ENCODE measurements around the gene PKD1. TPM values are rescaled to one million over a fixed set of nuclear protein-coding genes. Genes with fewer than 3 reads are reported as not detected.
A peak's percentile ranks its signal among the peaks of the same experiment; 100 is the strongest.

PKD1 gene
- total and polyA plus RNA-seq, 2 donors (not counting 1 experiment from before 2014, with no cell fraction given) = 100 to 116 TPM

DNA sequence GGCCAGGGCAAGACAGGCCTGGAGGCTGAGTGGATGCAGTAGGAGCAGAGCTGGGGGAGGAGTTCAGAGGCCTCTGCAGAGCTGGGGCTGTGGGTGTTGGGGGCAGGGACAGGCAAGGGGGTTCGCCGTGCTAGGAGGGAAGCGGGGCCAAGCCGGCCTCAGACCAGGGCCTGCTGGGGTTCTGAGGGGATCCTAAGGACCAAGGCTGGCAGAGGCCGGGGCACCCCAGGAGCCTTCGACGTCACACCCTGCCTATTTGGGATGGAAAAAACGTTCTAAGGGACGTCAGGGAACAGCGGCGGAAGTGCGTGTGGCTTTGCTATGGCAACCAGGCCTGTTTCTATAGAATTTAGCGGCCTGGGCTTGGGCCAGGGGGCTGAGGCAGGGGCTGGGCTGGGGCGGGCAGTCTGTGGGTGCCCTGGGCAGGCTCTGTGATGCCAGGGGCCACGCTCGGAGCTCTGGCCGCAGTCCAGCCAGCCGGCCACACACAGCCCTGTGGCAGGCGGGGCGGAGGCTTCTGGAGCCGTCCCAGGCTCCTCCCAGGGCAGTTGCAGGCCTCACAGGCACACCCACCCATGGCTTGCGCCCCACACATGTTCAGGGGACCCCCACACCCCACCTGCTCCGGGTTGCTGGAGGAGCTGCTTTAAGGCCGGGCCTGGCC is 23.6 kb upstream of the PKD1 start:
- Mint-ChIP-seq H3K4me1 (peaks cover 42% of the 10 kb centered on the region), H3K27me3 (no peaks in the 10 kb centered on the region), H3K9me3 (ENCODE audit: insufficient read depth) (no peaks in the 10 kb centered on the region), H3K4me3 (no peak overlapping the region), H3K27ac (no peak overlapping the region)
- CTCF ChIA-PET = no interaction called here
- TF ChIP-seq, protein P1, sequence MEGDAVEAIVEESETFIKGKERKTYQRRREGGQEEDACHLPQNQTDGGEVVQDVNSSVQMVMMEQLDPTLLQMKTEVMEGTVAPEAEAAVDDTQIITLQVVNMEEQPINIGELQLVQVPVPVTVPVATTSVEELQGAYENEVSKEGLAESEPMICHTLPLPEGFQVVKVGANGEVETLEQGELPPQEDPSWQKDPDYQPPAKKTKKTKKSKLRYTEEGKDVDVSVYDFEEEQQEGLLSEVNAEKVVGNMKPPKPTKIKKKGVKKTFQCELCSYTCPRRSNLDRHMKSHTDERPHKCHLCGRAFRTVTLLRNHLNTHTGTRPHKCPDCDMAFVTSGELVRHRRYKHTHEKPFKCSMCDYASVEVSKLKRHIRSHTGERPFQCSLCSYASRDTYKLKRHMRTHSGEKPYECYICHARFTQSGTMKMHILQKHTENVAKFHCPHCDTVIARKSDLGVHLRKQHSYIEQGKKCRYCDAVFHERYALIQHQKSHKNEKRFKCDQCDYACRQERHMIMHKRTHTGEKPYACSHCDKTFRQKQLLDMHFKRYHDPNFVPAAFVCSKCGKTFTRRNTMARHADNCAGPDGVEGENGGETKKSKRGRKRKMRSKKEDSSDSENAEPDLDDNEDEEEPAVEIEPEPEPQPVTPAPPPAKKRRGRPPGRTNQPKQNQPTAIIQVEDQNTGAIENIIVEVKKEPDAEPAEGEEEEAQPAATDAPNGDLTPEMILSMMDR (IDR thresholded peaks at IDR 0.05) = no peak
- TF ChIP-seq EZH2 (IDR thresholded peaks at IDR 0.05; ENCODE audit: borderline replicate concordance, insufficient read depth, low read depth, low read length, poor library complexity, severe bottlenecking) = no peak
- Histone ChIP-seq H3K79me2 (ENCODE audit: control insufficient read depth, insufficient read depth, low read length) (peaks cover 88% of the 10 kb centered on the region), H3K9me3 (ENCODE audit: control extremely low read depth in 1 of 3, control insufficient read depth in 2 of 3, insufficient read depth in 1 of 3, low read length in 2 of 3) (peaks cover 0 to 3% (median 0%) of the 10 kb centered on the region in 3 donors), H3K36me3 (replicated peaks in 1 of 2; ENCODE audit: control extremely low read depth in 1 of 2, control insufficient read depth in 1 of 2, extremely low read depth in 1 of 2, insufficient read depth in 2 of 2, low read length in 1 of 2) (peaks cover 0 to 2% of the 10 kb centered on the region in 2 experiments), H3K27ac (ENCODE audit: low read length in 2 of 2) (no peak overlapping the region), H3K4me2 (replicated peaks; ENCODE audit: low read depth, low read length, poor library complexity, severe bottlenecking) (peak overlapping the region; percentile 38), H3K4me3 (ENCODE audit: control extremely low read depth in 1 of 5, extremely low read depth in 1 of 5, insufficient read depth in 1 of 5, low read depth in 2 of 5, low read length in 4 of 5) (no peak overlapping the region), H2AFZ (ENCODE audit: insufficient read depth, low read depth, low read length, poor library complexity, severe bottlenecking) (no peak overlapping the region), H3K4me1 (ENCODE audit: control insufficient read depth in 2 of 2, insufficient read depth in 2 of 2, low read length in 2 of 2) (peaks cover 13 to 45% of the 10 kb centered on the region in 2 donors), H4K20me1 (ENCODE audit: control insufficient read depth, insufficient read depth, low read length, poor library complexity, severe bottlenecking) (peaks cover 79% of the 10 kb centered on the region), H3K27me3 (replicated peaks in 1 of 4; ENCODE audit: control extremely low read depth in 1 of 4, control insufficient read depth in 3 of 4, insufficient read depth in 4 of 4, low read length in 3 of 4) (no peaks in the 10 kb centered on the region), H3K9ac (ENCODE audit: low read length) (no peak overlapping the region)
- POLR2A ChIA-PET = no interaction called here
- 96% methylated on average over 22 of the region's 24 CpGs for WGBS (ENCODE audit: insufficient coverage)
- ATAC-seq (ENCODE audit: low read depth) = no peak
- no peak for DNase-seq
- intact Hi-C loops (cut with micrococcal nuclease) = loop anchor here (5.0 to 10.0 kb wide), 2 partner anchors 108 to 745 kb away; partner anchors contain the start of gene RNPS1

DNA sequence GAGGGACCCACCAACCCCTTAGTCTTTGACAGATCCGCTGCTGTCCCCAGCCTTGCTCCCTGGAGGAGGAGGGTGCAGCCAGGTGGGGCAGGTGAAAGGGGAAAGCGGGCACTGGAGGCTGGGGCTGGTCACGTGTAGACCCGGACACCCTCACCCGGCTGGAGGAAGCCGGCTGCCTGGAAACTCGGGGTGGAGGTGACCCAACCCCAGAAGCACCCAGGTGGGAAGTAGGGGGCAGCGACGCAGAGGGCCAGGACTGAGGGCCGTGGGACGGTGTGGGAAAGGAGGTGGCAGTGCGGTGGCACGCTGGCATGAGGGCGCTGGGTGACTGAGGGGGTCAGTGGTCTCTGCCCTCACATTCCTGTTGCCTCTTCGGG is 22.6 kb upstream of the PKD1 start:
- WGBS (ENCODE audit: insufficient coverage) = 96% methylated on average over 15 of the region's 15 CpGs
- TF ChIP-seq, protein P1 (IDR thresholded peaks at IDR 0.05) = no peak
- TF ChIP-seq EZH2 (IDR thresholded peaks at IDR 0.05; ENCODE audit: borderline replicate concordance, insufficient read depth, low read depth, low read length, poor library complexity, severe bottlenecking) = no peak
- intact Hi-C loops (cut with micrococcal nuclease) = loop anchor here (5.0 to 10.0 kb wide), 2 partner anchors 109 to 747 kb away; partner anchors contain the start of gene RNPS1
- Mint-ChIP-seq H3K27me3 (no peaks in the 10 kb centered on the region), H3K4me3 (peak overlapping the region; percentile 7), H3K9me3 (ENCODE audit: insufficient read depth) (no peaks in the 10 kb centered on the region), H3K27ac (no peak overlapping the region), H3K4me1 (peaks cover 53% of the 10 kb centered on the region)
- ChIA-PET POLR2A (no interaction called here), CTCF (interaction anchor here (0.8 kb wide), 1 partner anchor 18 kb away, joined by 3 read pairs; no protein-coding TSS in a partner anchor)
- no peaks in the 10 kb centered on the region for H3K27me3 ChIP-seq (replicated peaks in 1 of 4; ENCODE audit: control extremely low read depth in 1 of 4, control insufficient read depth in 3 of 4, insufficient read depth in 4 of 4, low read length in 3 of 4)
- no peak overlapping the region for H3K9ac ChIP-seq (ENCODE audit: low read length)
- H3K4me1 ChIP-seq (ENCODE audit: control insufficient read depth in 2 of 2, insufficient read depth in 2 of 2, low read length in 2 of 2) = peaks cover 22 to 56% of the 10 kb centered on the region in 2 donors
- no peak overlapping the region for H3K27ac ChIP-seq (ENCODE audit: low read length in 2 of 2)
- no peak for DNase-seq
- H3K4me2 ChIP-seq (replicated peaks; ENCODE audit: low read depth, low read length, poor library complexity, severe bottlenecking) = no peak overlapping the region
- H3K79me2 ChIP-seq (ENCODE audit: control insufficient read depth, insufficient read depth, low read length) = peaks cover 90% of the 10 kb centered on the region
- no peak for ATAC-seq (ENCODE audit: low read depth)
- H3K4me3 ChIP-seq (ENCODE audit: control extremely low read depth in 1 of 5, extremely low read depth in 1 of 5, insufficient read depth in 1 of 5, low read depth in 2 of 5, low read length in 4 of 5) = no peak overlapping the region
- peaks cover 0 to 7% of the 10 kb centered on the region in 2 experiments for H3K36me3 ChIP-seq (replicated peaks in 1 of 2; ENCODE audit: control extremely low read depth in 1 of 2, control insufficient read depth in 1 of 2, extremely low read depth in 1 of 2, insufficient read depth in 2 of 2, low read length in 1 of 2)
- H4K20me1 ChIP-seq (ENCODE audit: control insufficient read depth, insufficient read depth, low read length, poor library complexity, severe bottlenecking) = peaks cover 79% of the 10 kb centered on the region
- no peaks in the 10 kb centered on the region for H3K9me3 ChIP-seq (ENCODE audit: control extremely low read depth in 1 of 3, control insufficient read depth in 2 of 3, insufficient read depth in 1 of 3, low read length in 2 of 3)
- no peak overlapping the region for H2AFZ ChIP-seq (ENCODE audit: insufficient read depth, low read depth, low read length, poor library complexity, severe bottlenecking)

Data from B cell (primary cell).